HS-27A (cell line): ENCODE data around the gene KRTAP5-6.

Source experiments
- DNase-seq: peaks from one replicate; pipeline ENCODE4 v3.0.0-alpha.2; 2012; ENCODE audit warnings: low read depth, missing footprints

The KRTAP5-6 gene, protein sequence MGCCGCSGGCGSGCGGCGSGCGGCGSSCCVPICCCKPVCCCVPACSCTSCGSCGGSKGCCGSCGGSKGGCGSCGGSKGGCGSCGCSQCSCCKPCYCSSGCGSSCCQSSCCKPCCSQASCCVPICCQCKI

DNA sequence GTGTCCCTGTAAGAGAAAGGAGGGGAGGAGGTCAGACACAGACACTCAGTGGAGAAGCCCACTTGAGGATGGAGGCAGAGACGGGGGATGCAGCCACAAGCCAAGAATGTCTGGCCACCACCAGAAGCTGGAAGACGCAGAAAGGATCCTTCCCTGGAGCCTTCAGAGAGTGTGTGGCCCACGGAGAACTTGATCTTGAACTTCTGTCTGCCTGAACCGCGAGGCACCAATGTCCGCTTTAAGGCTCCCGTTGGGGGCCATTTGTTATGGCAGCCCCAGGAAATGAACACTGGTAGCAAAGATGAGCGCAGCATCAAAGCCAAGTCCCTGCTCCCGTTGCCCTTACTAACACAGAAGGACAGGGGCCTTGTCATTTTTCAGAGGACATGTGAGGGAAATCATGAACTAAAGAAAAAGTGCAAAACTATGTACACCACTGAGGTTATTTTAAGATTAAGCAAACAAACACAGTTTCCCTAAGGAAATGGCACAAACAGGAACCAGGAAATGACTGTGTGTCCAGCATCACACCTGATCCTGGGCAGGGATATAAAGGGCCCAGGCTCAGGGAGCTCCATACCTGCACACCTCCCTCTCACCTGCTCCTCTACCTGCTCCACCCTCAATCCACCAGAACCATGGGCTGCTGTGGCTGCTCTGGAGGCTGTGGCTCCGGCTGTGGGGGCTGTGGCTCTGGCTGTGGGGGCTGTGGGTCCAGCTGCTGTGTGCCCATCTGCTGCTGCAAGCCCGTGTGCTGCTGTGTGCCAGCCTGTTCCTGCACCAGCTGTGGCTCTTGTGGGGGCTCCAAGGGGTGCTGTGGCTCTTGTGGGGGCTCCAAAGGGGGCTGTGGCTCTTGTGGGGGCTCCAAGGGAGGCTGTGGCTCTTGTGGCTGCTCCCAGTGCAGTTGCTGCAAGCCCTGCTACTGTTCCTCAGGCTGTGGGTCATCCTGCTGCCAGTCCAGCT lies at the start of gene KRTAP5-6:
TSS of gene KRTAP5-6 (plus strand) at position 588 of the 963 bp plus-strand sequence. CDS start at position 639, 51 bp downstream.
- no peak for DNase-seq

GRCh38 chr11:1647901-1648652 lies 48.9 kb upstream of the KRTAP5-6 start:
- no peak for DNase-seq

DNA sequence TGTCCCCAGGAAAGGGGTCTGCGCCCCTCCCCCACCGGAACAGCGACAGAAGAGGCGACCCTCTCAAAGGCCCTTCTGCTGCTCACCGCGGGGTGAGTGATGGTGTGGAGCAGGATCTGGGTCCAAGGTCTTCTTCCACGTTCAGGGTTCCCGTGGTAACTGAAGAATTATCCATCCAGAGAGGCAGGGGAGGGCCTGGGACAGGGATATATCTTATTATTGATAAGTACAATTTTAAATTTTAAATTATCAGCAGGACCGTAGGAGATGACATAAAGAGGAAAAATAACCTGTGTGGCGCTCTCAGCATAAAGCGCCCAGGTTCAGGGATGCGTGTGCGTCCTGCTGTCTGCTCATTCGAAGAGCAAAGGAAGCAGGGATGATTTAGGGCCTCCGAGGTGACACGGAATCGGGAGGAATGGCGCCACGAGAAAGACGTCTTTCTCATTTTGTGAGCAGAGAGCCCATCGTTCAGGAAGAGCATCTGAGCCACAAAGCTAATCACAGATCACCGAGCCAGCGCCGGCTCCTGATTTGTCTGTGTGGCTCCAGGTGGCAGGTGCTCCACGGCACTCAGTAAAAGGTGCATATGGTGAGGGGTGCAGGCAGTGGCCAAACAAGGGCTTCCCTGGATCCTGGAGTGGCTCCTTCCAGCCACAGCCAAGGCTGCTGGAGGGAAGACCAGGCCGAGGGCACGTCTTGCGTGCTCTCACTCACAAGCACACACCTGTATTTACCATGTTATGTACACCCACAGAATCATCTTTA lies 48.2 kb upstream of the KRTAP5-6 start:
- DNase-seq, result no peak

DNA sequence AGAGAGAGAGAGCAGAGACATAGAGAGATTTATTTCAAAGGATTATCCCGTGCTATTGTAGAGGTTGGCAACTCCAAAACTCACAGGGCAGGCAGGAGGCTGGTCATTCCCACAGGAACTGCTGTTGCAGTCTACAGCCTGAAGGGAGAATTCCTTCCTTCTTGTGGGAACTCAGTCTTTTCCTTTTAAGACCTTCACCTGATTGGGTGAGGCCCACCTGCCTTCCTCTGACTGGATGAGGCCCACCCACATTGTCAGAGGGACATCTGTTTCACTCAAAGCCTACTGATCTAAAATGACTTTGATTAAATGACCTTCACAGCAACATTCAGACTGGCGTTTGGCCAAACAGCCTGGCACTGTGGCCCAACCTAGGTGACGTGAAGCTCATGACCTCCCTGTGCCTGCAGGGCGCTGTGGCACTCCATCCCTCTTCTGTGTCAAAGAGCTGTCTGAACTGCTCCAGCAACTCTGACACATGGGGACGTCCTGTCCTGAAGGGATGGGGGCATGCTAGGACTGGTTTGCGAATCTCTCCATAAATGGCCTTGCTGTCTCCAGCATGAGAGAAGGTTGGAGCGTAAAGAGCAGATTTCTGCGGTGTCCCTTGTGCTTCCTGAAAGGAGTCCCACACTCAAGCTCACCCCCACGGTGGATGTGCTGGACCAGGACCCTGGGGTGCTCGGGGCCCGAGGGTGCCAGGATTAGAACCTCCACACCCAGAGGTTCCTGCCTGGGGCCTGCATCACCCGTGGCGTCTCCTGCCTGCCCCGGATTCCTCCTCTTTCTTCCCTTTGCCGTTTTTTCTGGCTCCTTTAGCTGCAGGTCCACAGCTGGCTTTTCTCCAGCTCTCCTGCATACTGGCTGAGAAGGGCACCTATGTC lies 46.7 kb upstream of the KRTAP5-6 start:
- no peak for DNase-seq

- DNase-seq, result no peak
Measured at GRCh38 chr11:1650918-1651262, 46.1 kb upstream of the KRTAP5-6 start.

GRCh38 chr11:1651411-1651980 lies 45.5 kb upstream of the KRTAP5-6 start:
- no peak for DNase-seq

DNA sequence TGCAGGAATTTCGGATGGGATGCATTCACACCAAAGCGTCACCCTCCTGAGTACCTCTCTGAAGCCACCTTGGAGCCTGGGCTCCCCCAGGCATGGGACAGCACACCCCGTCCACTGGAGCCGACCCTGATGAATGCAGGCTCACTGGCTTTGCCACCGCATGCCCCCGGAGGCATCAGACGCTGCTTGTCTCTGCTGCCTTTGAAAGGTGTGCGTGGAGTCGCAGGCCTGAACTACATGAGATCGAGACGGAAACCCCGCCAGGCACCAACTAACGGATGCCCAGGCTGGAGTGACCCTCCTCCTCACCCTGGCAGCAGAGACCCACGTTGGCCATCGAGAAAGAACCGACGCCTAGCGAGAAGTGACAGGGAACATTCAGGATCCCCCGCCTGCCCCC lies 45.0 kb upstream of the KRTAP5-6 start:
- no peak for DNase-seq

GRCh38 chr11:1652442-1652770 lies 44.6 kb upstream of the KRTAP5-6 start:
- no peak for DNase-seq

GRCh38 chr11:1652771-1653540 lies 44.0 kb upstream of the KRTAP5-6 start:
- no peak for DNase-seq

DNA sequence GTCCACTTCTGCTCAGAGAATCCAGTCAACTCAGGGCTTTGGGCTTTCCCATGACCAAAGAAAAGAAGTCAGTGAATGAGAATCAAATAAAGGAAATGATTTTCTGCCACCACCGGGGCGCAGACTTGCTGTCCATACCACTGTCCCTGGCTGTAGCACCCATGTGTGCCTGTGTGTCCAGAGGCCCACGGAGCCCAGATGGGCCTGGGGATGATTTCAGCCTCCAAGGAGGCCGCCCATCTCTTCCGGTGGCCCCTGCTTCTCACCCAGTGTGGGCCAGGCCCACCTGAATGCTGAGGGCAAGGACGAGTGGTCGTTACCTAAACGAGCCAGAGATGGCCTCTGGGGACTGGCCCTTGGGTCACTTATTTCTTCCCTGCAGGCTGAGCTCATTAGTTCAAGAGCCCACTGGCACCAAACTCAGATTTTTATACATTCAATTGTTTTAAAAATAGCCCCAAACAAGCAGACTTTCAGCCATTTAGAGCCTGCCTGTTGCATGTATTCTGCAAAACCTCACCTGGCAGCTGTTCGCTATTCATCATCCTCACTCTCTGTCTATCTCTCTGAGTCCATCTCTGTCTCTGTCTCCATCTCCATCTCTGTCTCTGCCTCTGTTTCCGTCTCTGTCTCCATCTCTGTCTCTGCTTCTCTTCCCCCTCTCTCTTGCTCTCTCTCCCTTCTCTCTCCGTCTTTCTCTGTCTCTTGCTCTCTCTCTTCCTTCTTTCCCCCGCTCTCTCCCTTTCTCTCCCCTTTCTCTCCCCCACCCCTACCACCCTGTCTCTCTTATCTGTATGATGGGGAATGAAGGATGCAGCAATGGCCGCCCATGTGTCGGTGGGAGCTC lies 43.2 kb upstream of the KRTAP5-6 start:
- no peak for DNase-seq

DNA sequence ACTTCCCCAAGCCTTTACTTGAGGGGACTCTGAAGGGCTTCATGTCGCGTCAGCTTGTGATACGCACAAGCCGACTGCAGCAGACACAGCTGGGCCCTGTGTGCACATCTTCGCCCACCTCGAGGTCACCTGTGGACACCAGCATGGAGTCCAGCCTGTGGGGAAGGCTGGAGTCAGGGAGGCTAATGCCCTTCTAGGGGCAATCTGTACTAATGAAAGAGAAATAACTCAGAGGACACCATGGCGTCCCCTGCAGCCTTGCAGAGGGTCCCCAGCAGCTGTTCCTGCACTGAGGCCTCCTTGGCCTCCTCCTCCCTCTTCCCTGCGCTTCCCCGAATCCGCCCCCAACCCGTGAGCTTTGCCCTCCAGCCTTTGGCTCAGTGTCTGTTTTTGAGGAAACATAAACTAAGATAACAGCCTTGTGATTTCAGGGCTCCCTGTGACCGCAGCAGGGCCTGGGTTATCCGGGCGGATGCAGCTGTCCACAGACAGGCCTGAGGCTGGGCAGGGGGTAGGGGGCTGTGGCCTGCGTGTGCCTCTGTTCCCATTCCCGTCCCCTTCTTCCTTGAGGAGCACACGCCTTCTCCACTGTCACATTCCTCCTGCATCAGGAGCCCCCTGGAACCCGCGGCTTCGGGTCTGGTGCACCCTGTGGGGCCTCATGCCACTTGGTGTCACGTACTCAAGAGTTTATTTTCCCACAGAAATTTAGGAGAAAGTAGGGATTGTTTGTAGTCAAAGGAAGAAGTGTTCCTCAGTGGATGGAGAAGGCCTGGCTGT lies 42.4 kb upstream of the KRTAP5-6 start:
- no peak for DNase-seq

- DNase-seq, result no peak
Measured at GRCh38 chr11:1655168-1656060, 41.6 kb upstream of the KRTAP5-6 start.

GRCh38 chr11:1656061-1656441 lies 40.9 kb upstream of the KRTAP5-6 start:
- no peak for DNase-seq

DNA sequence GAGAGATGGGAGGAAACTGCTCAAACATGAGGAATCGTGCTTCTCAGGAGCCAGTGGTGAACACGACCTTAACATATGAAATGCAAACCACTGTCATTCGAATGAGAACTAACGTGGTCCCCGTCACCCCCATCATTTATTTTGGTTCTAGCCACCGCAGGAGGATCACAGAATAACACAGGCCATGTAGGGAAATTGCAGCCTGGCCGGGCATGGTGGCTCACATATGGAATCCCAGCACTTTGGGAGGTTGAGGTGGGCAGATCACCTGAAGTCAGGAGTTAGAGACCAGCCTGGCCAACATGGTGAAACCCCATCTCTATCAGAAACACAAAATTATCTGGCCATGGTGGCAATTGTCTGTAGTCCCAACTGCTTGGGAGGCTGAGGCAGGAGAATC lies 40.3 kb upstream of the KRTAP5-6 start:
- DNase-seq, result no peak

GRCh38 chr11:1659506-1659905 lies 37.5 kb upstream of the KRTAP5-6 start:
- DNase-seq, result no peak

- no peak for DNase-seq
Measured at GRCh38 chr11:1660111-1660867, 36.7 kb upstream of the KRTAP5-6 start.
